Measurements from ENCODE around the gene LDLRAD1.

LDLRAD1 gene

GRCh38 chr1:54046671-54047383, 28.8 kb upstream of the LDLRAD1 start:
- TF ChIP-seq SIN3A (IDR thresholded peaks at IDR 0.05; ENCODE audit: borderline replicate concordance, insufficient read depth, low read length) (no peak), TAF1 (IDR thresholded peaks at IDR 0.05; ENCODE audit: borderline replicate concordance, insufficient read depth, low read length) (no peak), REST (IDR thresholded peaks at IDR 0.05; ENCODE audit: insufficient read depth in 1 of 2, low read depth in 2 of 2, low read length in 2 of 2) (no peak), FOXP2 (optimal IDR thresholded peaks at IDR 0.05; ENCODE audit: borderline replicate concordance, extremely low read depth, extremely low read length, insufficient read depth) (no peak), POLR2AphosphoS5 (IDR thresholded peaks at IDR 0.05; ENCODE audit: low read depth, low read length) (no peak)

GRCh38 chr1:54045496-54045895, 27.5 kb upstream of the LDLRAD1 start:
- TF ChIP-seq FOXP2 (optimal IDR thresholded peaks at IDR 0.05; ENCODE audit: borderline replicate concordance, extremely low read depth, extremely low read length, insufficient read depth) = no peak
- TF ChIP-seq SIN3A (IDR thresholded peaks at IDR 0.05; ENCODE audit: borderline replicate concordance, insufficient read depth, low read length) = no peak
- TF ChIP-seq POLR2AphosphoS5 (IDR thresholded peaks at IDR 0.05; ENCODE audit: low read depth, low read length) = no peak
- TF ChIP-seq REST (IDR thresholded peaks at IDR 0.05; ENCODE audit: insufficient read depth in 1 of 2, low read depth in 2 of 2, low read length in 2 of 2) = no peak
- TF ChIP-seq TAF1 (IDR thresholded peaks at IDR 0.05; ENCODE audit: borderline replicate concordance, insufficient read depth, low read length) = no peak

- no peak for TF ChIP-seq POLR2AphosphoS5 (IDR thresholded peaks at IDR 0.05; ENCODE audit: low read depth, low read length)
- no peak for TF ChIP-seq FOXP2 (optimal IDR thresholded peaks at IDR 0.05; ENCODE audit: borderline replicate concordance, extremely low read depth, extremely low read length, insufficient read depth)
- TF ChIP-seq REST (IDR thresholded peaks at IDR 0.05; ENCODE audit: insufficient read depth in 1 of 2, low read depth in 2 of 2, low read length in 2 of 2) = no peak
- TF ChIP-seq SIN3A (IDR thresholded peaks at IDR 0.05; ENCODE audit: borderline replicate concordance, insufficient read depth, low read length) = no peak
- no peak for TF ChIP-seq TAF1 (IDR thresholded peaks at IDR 0.05; ENCODE audit: borderline replicate concordance, insufficient read depth, low read length)
Observed at GRCh38 chr1:54041806-54042205, 23.8 kb upstream of the LDLRAD1 start.

- TF ChIP-seq REST (IDR thresholded peaks at IDR 0.05; ENCODE audit: insufficient read depth in 1 of 2, low read depth in 2 of 2, low read length in 2 of 2) = no peak
Observed at GRCh38 chr1:54037476-54037875, 19.5 kb upstream of the LDLRAD1 start.
